ENCODE measurements around the gene NAT10.
A peak's percentile ranks its signal among the peaks of the same experiment; 100 is the strongest.

Gene NAT10

DNA sequence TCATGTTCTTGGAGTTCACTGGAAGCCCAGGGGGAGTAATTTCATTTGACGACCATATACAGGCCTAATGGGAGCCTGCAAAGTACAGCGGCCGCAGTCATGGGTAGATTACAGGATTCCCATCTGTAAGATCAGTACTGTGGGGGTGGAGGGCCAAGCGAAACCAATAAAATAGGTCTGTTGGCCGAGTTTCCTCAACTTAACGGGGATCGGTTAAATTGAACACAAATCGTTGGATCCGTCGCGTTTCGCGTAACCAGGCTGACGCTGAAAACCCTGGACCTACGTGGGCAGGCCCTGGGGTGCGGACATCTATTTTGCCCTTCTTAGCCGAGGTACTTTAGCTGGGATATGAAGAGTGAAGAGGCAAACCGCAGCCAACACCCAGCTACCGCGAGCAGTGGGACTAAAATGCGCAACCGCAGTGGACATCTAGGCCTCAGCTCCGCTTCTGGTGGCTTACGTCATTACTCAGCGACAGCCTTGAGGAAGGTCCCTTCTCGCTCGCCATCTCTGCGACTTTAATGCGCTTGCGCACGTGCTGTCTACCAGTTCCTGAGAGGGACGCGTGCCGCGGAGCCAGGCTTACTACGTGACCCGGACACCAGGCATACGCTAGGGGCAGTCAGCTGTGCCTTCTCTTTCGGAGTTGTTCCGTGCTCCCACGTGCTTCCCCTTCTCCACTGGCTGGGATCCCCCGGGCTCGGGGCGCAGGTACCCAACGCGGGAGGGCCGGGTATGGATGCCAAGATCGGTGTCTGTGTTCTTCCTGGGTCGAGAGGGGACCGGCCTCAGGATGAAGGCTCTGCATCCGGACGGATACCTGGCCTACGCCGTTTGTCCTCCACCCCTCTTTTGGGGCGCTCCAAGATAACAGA is at the start of gene NAT10:
Gene NAT10 (plus strand): TSS at position 551 of the 878 bp plus-strand sequence. CDS start 2,597 bp downstream, outside the sequence.
- H3K9ac ChIP-seq = peak within 1 kb of the TSS; percentile 87
- H3K4me2 ChIP-seq (ENCODE audit: low read length) = peak within 1 kb of the TSS; percentile 89
- peak within 1 kb of the TSS; percentile 92 for H3K27ac ChIP-seq
- TF ChIP-seq, protein P1, sequence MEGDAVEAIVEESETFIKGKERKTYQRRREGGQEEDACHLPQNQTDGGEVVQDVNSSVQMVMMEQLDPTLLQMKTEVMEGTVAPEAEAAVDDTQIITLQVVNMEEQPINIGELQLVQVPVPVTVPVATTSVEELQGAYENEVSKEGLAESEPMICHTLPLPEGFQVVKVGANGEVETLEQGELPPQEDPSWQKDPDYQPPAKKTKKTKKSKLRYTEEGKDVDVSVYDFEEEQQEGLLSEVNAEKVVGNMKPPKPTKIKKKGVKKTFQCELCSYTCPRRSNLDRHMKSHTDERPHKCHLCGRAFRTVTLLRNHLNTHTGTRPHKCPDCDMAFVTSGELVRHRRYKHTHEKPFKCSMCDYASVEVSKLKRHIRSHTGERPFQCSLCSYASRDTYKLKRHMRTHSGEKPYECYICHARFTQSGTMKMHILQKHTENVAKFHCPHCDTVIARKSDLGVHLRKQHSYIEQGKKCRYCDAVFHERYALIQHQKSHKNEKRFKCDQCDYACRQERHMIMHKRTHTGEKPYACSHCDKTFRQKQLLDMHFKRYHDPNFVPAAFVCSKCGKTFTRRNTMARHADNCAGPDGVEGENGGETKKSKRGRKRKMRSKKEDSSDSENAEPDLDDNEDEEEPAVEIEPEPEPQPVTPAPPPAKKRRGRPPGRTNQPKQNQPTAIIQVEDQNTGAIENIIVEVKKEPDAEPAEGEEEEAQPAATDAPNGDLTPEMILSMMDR (IDR thresholded peaks at IDR 0.05) = no peak
- H3K4me3 ChIP-seq (ENCODE audit: low read depth, low read length) = peak within 1 kb of the TSS; percentile 90
- H3K27me3 ChIP-seq (ENCODE audit: control insufficient read depth, insufficient read depth, low read length) = no peaks in the 10 kb centered on the region
- no peaks in the 10 kb centered on the region for H3K36me3 ChIP-seq (ENCODE audit: control insufficient read depth, insufficient read depth, low read length)
- peaks cover 6% of the 10 kb centered on the region for H3K79me2 ChIP-seq
- no peaks in the 10 kb centered on the region for H3K9me3 ChIP-seq (ENCODE audit: control insufficient read depth, low read length)
- peak within 1 kb of the TSS; percentile 92 for H2AFZ ChIP-seq
- H3K4me1 ChIP-seq = no peaks in the 10 kb centered on the region

DNA sequence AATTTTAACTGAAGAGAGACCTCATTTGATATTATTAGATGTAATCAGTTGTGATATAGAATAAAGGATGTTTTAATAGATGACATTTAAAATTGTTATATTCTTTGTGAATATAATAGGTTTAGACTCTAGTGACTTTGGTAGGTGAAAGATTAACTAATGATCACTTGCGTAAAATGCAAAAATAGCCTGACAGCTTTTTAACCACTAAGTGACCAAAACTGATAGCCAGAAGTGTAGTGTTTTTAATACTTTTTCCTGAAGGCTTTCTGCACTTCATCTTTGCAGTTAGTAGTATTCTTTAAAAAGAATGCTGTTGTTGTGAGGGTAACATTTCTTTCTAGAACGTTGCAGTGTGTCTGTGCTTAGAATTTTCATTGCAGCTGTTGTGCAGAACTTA is 48.8 kb upstream of the NAT10 start:
- no peak overlapping the region for H3K27ac ChIP-seq
- TF ChIP-seq, protein P1 (IDR thresholded peaks at IDR 0.05) = no peak
- H3K4me3 ChIP-seq (ENCODE audit: low read depth, low read length) = no peak overlapping the region
- H3K9ac ChIP-seq = no peak overlapping the region
- H3K9me3 ChIP-seq (ENCODE audit: control insufficient read depth, low read length) = no peaks in the 10 kb centered on the region
- H3K36me3 ChIP-seq (ENCODE audit: control insufficient read depth, insufficient read depth, low read length) = no peaks in the 10 kb centered on the region
- no peak overlapping the region for H2AFZ ChIP-seq
- no peak overlapping the region for H3K4me2 ChIP-seq (ENCODE audit: low read length)
- H3K79me2 ChIP-seq = peaks cover 37% of the 10 kb centered on the region
- H3K27me3 ChIP-seq (ENCODE audit: control insufficient read depth, insufficient read depth, low read length) = no peaks in the 10 kb centered on the region
- peaks cover 9% of the 10 kb centered on the region for H3K4me1 ChIP-seq

DNA sequence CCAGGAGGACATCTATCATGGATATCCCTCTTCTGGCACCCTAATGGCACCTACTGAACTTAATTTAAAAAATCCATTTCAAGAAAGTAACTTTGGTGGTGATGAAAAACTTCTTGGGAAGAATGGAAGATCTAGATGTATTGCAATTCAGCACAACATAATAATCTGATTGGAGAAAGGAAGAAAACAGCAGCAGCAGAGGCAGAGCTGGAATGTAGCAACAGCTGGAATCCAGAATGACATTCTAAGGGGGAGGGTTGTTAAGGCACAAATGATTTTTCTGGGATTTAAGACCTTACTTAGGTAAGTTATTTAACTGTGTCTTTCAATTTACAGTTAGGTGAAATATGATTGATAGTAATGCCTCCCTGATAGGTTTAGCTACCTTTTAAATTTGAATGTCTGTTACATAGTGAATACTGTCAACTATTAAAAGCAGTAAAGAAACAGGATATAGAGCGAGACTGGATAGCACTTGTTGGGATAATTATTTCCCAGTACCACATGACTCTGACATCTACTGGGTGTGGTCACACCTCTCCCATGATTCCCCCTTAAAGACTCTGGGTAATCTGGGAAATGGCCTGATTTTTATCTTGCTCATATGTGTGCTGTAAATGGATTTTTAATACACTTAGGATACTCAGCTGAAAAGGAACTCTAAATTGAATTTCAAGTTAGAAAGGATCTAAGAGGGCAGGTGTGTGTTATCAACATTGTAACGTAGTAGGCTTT is 42.2 kb upstream of the NAT10 start:
- no peak overlapping the region for H3K4me2 ChIP-seq (ENCODE audit: low read length)
- H3K4me1 ChIP-seq = peaks cover 5% of the 10 kb centered on the region
- no peaks in the 10 kb centered on the region for H3K27me3 ChIP-seq (ENCODE audit: control insufficient read depth, insufficient read depth, low read length)
- H2AFZ ChIP-seq = no peak overlapping the region
- H3K4me3 ChIP-seq (ENCODE audit: low read depth, low read length) = no peak overlapping the region
- H3K27ac ChIP-seq = no peak overlapping the region
- no peaks in the 10 kb centered on the region for H3K36me3 ChIP-seq (ENCODE audit: control insufficient read depth, insufficient read depth, low read length)
- H3K9me3 ChIP-seq (ENCODE audit: control insufficient read depth, low read length) = no peaks in the 10 kb centered on the region
- no peak overlapping the region for H3K9ac ChIP-seq
- TF ChIP-seq, protein P1 (IDR thresholded peaks at IDR 0.05) = no peak
- H3K79me2 ChIP-seq = peaks cover 39% of the 10 kb centered on the region

DNA sequence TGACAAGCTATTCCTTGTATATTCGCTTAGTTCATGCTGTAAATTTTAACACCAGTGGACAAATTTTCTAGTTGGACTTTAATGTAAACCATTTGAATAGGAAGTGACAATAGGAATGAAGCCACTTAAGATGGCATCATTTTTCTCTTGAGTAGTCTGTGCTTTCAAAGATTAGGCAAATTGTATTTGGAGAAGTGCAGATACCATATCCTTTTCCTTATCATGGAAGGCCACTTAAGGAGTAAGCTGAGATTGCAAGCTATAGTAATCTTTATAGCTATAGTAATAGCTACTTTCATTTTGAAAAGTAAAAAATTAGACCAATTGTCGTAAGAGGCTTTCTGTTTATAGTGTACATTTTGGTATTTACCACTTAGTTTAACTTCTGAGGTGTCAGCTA is 41.1 kb upstream of the NAT10 start:
- no peaks in the 10 kb centered on the region for H3K36me3 ChIP-seq (ENCODE audit: control insufficient read depth, insufficient read depth, low read length)
- no peak overlapping the region for H2AFZ ChIP-seq
- TF ChIP-seq, protein P1 (IDR thresholded peaks at IDR 0.05) = no peak
- H3K27me3 ChIP-seq (ENCODE audit: control insufficient read depth, insufficient read depth, low read length) = no peaks in the 10 kb centered on the region
- H3K27ac ChIP-seq = no peak overlapping the region
- no peak overlapping the region for H3K4me3 ChIP-seq (ENCODE audit: low read depth, low read length)
- peaks cover 5% of the 10 kb centered on the region for H3K4me1 ChIP-seq
- H3K4me2 ChIP-seq (ENCODE audit: low read length) = no peak overlapping the region
- no peaks in the 10 kb centered on the region for H3K9me3 ChIP-seq (ENCODE audit: control insufficient read depth, low read length)
- peaks cover 33% of the 10 kb centered on the region for H3K79me2 ChIP-seq
- H3K9ac ChIP-seq = no peak overlapping the region

All from parathyroid adenoma (tissue), 2 donors.